ENCODE measurements around the gene TMEM200A. TPM values are rescaled to one million over a fixed set of nuclear protein-coding genes. Genes with fewer than 3 reads are reported as not detected.

The TMEM200A gene
- total RNA-seq, 2 donors from 2014 or later, result 2.2 to 4.9 TPM

GRCh38 chr6:130367767-130368166 lies 1.9 kb downstream of the TMEM200A start:
- peaks cover 3% of the 10 kb centered on the region for H3K27me3 Mint-ChIP-seq
- peak overlapping the region; percentile 1 for H3K4me3 Mint-ChIP-seq

GRCh38 chr6:130368576-130368975 lies 2.8 kb downstream of the TMEM200A start:
- peaks cover 20% of the 10 kb centered on the region for H3K4me1 Mint-ChIP-seq
- no peaks in the 10 kb centered on the region for H3K9me3 Mint-ChIP-seq
- no peaks in the 10 kb centered on the region for H3K36me3 Mint-ChIP-seq (ENCODE audit: low read depth)
- H3K27ac Mint-ChIP-seq, result no peak overlapping the region
- ATAC-seq (replicated peaks), result no peak
- peaks cover 3% of the 10 kb centered on the region for H3K27me3 Mint-ChIP-seq
- H3K4me3 Mint-ChIP-seq, result no peak overlapping the region

More at GRCh38 chr6:130367767-130368166, 1.9 kb downstream of the TMEM200A start:
- peaks cover 20% of the 10 kb centered on the region for H3K4me1 Mint-ChIP-seq
- no peaks in the 10 kb centered on the region for H3K9me3 Mint-ChIP-seq
- no peaks in the 10 kb centered on the region for H3K36me3 Mint-ChIP-seq (ENCODE audit: low read depth)
- H3K27ac Mint-ChIP-seq, result no peak overlapping the region
- no peak for ATAC-seq (replicated peaks)

GRCh38 chr6:130369831-130370230 lies 4.0 kb downstream of the TMEM200A start:
- ATAC-seq (replicated peaks), result no peak
- Mint-ChIP-seq H3K36me3 (ENCODE audit: low read depth) (no peaks in the 10 kb centered on the region), H3K27ac (no peak overlapping the region), H3K4me3 (no peak overlapping the region), H3K9me3 (no peaks in the 10 kb centered on the region), H3K4me1 (peaks cover 12% of the 10 kb centered on the region), H3K27me3 (peaks cover 3% of the 10 kb centered on the region)

GRCh38 chr6:130371921-130372420 lies 6.2 kb downstream of the TMEM200A start:
- ATAC-seq (replicated peaks), result no peak
- Mint-ChIP-seq H3K9me3 (no peaks in the 10 kb centered on the region), H3K27ac (no peak overlapping the region), H3K4me3 (no peak overlapping the region), H3K4me1 (peaks cover 9% of the 10 kb centered on the region), H3K36me3 (ENCODE audit: low read depth) (no peaks in the 10 kb centered on the region), H3K27me3 (peaks cover 3% of the 10 kb centered on the region)

- no peak for ATAC-seq (replicated peaks)
- no peaks in the 10 kb centered on the region for H3K9me3 Mint-ChIP-seq
- no peak overlapping the region for H3K4me3 Mint-ChIP-seq
- peaks cover 3% of the 10 kb centered on the region for H3K27me3 Mint-ChIP-seq
- H3K4me1 Mint-ChIP-seq, result peaks cover 9% of the 10 kb centered on the region
- H3K27ac Mint-ChIP-seq, result no peak overlapping the region
- H3K36me3 Mint-ChIP-seq (ENCODE audit: low read depth), result no peaks in the 10 kb centered on the region
Observed at GRCh38 chr6:130372786-130373185, 7.0 kb downstream of the TMEM200A start.

- H3K27ac Mint-ChIP-seq, result no peak overlapping the region
- no peaks in the 10 kb centered on the region for H3K27me3 Mint-ChIP-seq
- ATAC-seq (replicated peaks), result no peak
- H3K9me3 Mint-ChIP-seq, result no peaks in the 10 kb centered on the region
- no peaks in the 10 kb centered on the region for H3K36me3 Mint-ChIP-seq (ENCODE audit: low read depth)
- H3K4me3 Mint-ChIP-seq, result no peak overlapping the region
- no peaks in the 10 kb centered on the region for H3K4me1 Mint-ChIP-seq
Observed at GRCh38 chr6:130373992-130374391, 8.2 kb downstream of the TMEM200A start.

- ATAC-seq (replicated peaks), result no peak
- H3K27ac Mint-ChIP-seq, result no peak overlapping the region
- no peaks in the 10 kb centered on the region for H3K27me3 Mint-ChIP-seq
- no peak overlapping the region for H3K4me3 Mint-ChIP-seq
- H3K36me3 Mint-ChIP-seq (ENCODE audit: low read depth), result no peaks in the 10 kb centered on the region
- H3K4me1 Mint-ChIP-seq, result peaks cover 6% of the 10 kb centered on the region
- no peaks in the 10 kb centered on the region for H3K9me3 Mint-ChIP-seq
Observed at GRCh38 chr6:130376936-130377335, 11.1 kb downstream of the TMEM200A start.

GRCh38 chr6:130377371-130377770 lies 11.6 kb downstream of the TMEM200A start:
- Mint-ChIP-seq H3K27me3 (no peaks in the 10 kb centered on the region), H3K36me3 (ENCODE audit: low read depth) (no peaks in the 10 kb centered on the region), H3K9me3 (no peaks in the 10 kb centered on the region), H3K27ac (no peak overlapping the region), H3K4me3 (no peak overlapping the region), H3K4me1 (peaks cover 11% of the 10 kb centered on the region)
- ATAC-seq (replicated peaks), result no peak

GRCh38 chr6:130377915-130378314 lies 12.1 kb downstream of the TMEM200A start:
- no peak overlapping the region for H3K4me3 Mint-ChIP-seq

GRCh38 chr6:130379223-130379622 lies 13.4 kb downstream of the TMEM200A start:
- H3K4me3 Mint-ChIP-seq, result no peak overlapping the region
- peaks cover 12% of the 10 kb centered on the region for H3K4me1 Mint-ChIP-seq
- H3K36me3 Mint-ChIP-seq (ENCODE audit: low read depth), result no peaks in the 10 kb centered on the region
- ATAC-seq (replicated peaks), result no peak
- no peaks in the 10 kb centered on the region for H3K27me3 Mint-ChIP-seq
- no peak overlapping the region for H3K27ac Mint-ChIP-seq
- H3K9me3 Mint-ChIP-seq, result no peaks in the 10 kb centered on the region

More at GRCh38 chr6:130377915-130378314, 12.1 kb downstream of the TMEM200A start:
- H3K27me3 Mint-ChIP-seq, result no peaks in the 10 kb centered on the region
- H3K4me1 Mint-ChIP-seq, result peaks cover 12% of the 10 kb centered on the region
- ATAC-seq (replicated peaks), result no peak
- no peaks in the 10 kb centered on the region for H3K36me3 Mint-ChIP-seq (ENCODE audit: low read depth)
- no peaks in the 10 kb centered on the region for H3K9me3 Mint-ChIP-seq
- no peak overlapping the region for H3K27ac Mint-ChIP-seq

- H3K36me3 Mint-ChIP-seq (ENCODE audit: low read depth), result no peaks in the 10 kb centered on the region
- peaks cover 12% of the 10 kb centered on the region for H3K4me1 Mint-ChIP-seq
- H3K4me3 Mint-ChIP-seq, result peak overlapping the region; percentile 28
- peak; percentile 28 for ATAC-seq (replicated peaks)
- H3K9me3 Mint-ChIP-seq, result no peaks in the 10 kb centered on the region
- H3K27ac Mint-ChIP-seq, result peak overlapping the region; percentile 18
- H3K27me3 Mint-ChIP-seq, result no peaks in the 10 kb centered on the region
Observed at GRCh38 chr6:130381012-130381411, 15.2 kb downstream of the TMEM200A start.

- peak overlapping the region; percentile 18 for H3K27ac Mint-ChIP-seq
- H3K4me3 Mint-ChIP-seq, result peak overlapping the region; percentile 28
Observed at GRCh38 chr6:130381459-130382380, 15.9 kb downstream of the TMEM200A start.

GRCh38 chr6:130382872-130383490 lies 17.2 kb downstream of the TMEM200A start:
- no peak for ATAC-seq (replicated peaks)
- no peaks in the 10 kb centered on the region for H3K36me3 Mint-ChIP-seq (ENCODE audit: low read depth)

More at GRCh38 chr6:130381459-130382380, 15.9 kb downstream of the TMEM200A start:
- Mint-ChIP-seq H3K4me1 (peaks cover 12% of the 10 kb centered on the region), H3K9me3 (no peaks in the 10 kb centered on the region), H3K36me3 (ENCODE audit: low read depth) (no peaks in the 10 kb centered on the region), H3K27me3 (no peaks in the 10 kb centered on the region)
- peak; percentile 88 for ATAC-seq (replicated peaks)

GRCh38 chr6:130385064-130385695 lies 19.4 kb downstream of the TMEM200A start:
- Mint-ChIP-seq H3K9me3 (no peaks in the 10 kb centered on the region), H3K36me3 (ENCODE audit: low read depth) (no peaks in the 10 kb centered on the region), H3K4me3 (no peak overlapping the region), H3K27ac (no peak overlapping the region), H3K4me1 (peaks cover 12% of the 10 kb centered on the region), H3K27me3 (no peaks in the 10 kb centered on the region)
- no peak for ATAC-seq (replicated peaks)

More at GRCh38 chr6:130382872-130383490, 17.2 kb downstream of the TMEM200A start:
- Mint-ChIP-seq H3K4me3 (no peak overlapping the region), H3K27ac (no peak overlapping the region), H3K27me3 (no peaks in the 10 kb centered on the region), H3K4me1 (peaks cover 12% of the 10 kb centered on the region), H3K9me3 (no peaks in the 10 kb centered on the region)

Data from activated T-helper 17 cell treated with anti-CD3 and anti-CD28 coated beads, Interleukin-2, amount 50 U/mL, for 72 hours (primary cell).